Stomach (tissue), 9 donors: Measurements from ENCODE around the gene EEF1A1. TPM values are rescaled to one million over a fixed set of nuclear protein-coding genes. Genes with fewer than 3 reads are reported as not detected.
"Not testable (repeated sequence)": the region's sequence is repeated elsewhere in the genome, so short reads cannot be mapped to it uniquely, and the experiment has no call there.

Source experiments
- DNase-seq, 2 donors: peaks; one replicate each; pipeline versions ENCODE4 v3.0.0 to v3.0.0-alpha.2; 2013 to 2019
- H3K27ac ChIP-seq, 5 donors: fragments of 200-600 bp in 4 of 5; sonication (generic) in 4 of 5; one replicate each; pipeline ENCODE4 v1.5.1; 2013 to 2019; ENCODE audit warnings: mild to moderate bottlenecking in 1 of 5, moderate library complexity in 1 of 5
- H3K27me3 ChIP-seq, 3 donors: fragments of 200-600 bp; sonication (generic); one replicate each; pipeline ENCODE4 v1.5.1; 2017 to 2019; ENCODE audit warnings: mixed run types in 1 of 3
- H3K36me3 ChIP-seq, 4 donors: fragments of 200-600 bp; sonication (generic); 1 replicate in 3 of 4; 2 replicates in 1 of 4; pipeline ENCODE4 v1.5.1; 2016 to 2019
- H3K4me1 ChIP-seq, 4 donors: fragments of 200-600 bp; sonication (generic); one replicate each; pipeline ENCODE4 v1.5.1; 2016 to 2019
- H3K4me3 ChIP-seq, 4 donors: fragments of 200-600 bp; sonication (generic) in 3 of 4; one replicate each; pipeline ENCODE4 v1.5.1; 2016 to 2019; ENCODE audit warnings: mild to moderate bottlenecking in 1 of 4
- H3K9me3 ChIP-seq, 4 donors: fragments of 200-600 bp; sonication (generic); one replicate each; pipeline ENCODE4 v1.5.1; 2016 to 2019
- EP300 ChIP-seq: sonication (generic); formaldehyde crosslinking; IDR thresholded peaks from one replicate; pipeline ENCODE4 v1.6.1; 2017; ENCODE audit warnings: antibody characterized with exemption
- POLR2A ChIP-seq, 4 donors: fragments of 450-650 bp; IDR thresholded peaks; one replicate each; pipeline ENCODE4 v1.6.1; 2016; ENCODE audit warnings: antibody characterized with exemption in 4 of 4, control low read depth in 2 of 4, mild to moderate bottlenecking in 1 of 4, moderate library complexity in 1 of 4
- POLR2AphosphoS5 ChIP-seq, 3 donors: sonication (generic); formaldehyde crosslinking; IDR thresholded peaks; one replicate each; pipeline ENCODE4 v1.6.1; 2016; ENCODE audit warnings: antibody characterized with exemption in 3 of 3
- WGBS, 5 donors: extraction: QIAGEN DNeasy Blood & Tissue Kit in 3 of 5; methylation state at CpG; one replicate each; pipeline versions ENCODE4 v1.1.5 to v1.1.7; 2013 to 2018; 5-methylcytosine and 5-hydroxymethylcytosine counted together
- intact Hi-C: fragments of 100-400 bp; cut with DNase I; formaldehyde crosslinking; loops from one replicate; pipeline ENCODE4 v1.15.1; 2023; ENCODE audit warnings: low total_unique reads
- polyA plus RNA-seq, 3 donors: library from polyadenylated mRNA; stranded (reverse); fragments of 200-250 nt; gene quantifications; one replicate each; pipeline ENCODE4 v1.2.3, GENCODE V29; 2013
- total RNA-seq, 5 donors: library from RNA; depleted of rRNA; stranded (reverse); fragments of >200 nt; gene quantifications; one replicate each; pipeline versions ENCODE4 v1.1.0 to v1.2.3, GENCODE V29; 2014 to 2016
- TF ChIP-seq, protein P1 (sequence below), 7 experiments: fragments of 450-650 bp in 4 of 7; fragments of 200-600 bp in 3 of 7; sonication (generic) in 3 of 7; IDR thresholded peaks; one replicate each; pipeline ENCODE4 v1.5.1; 2016 to 2019; ENCODE audit warnings: antibody characterized with exemption in 7 of 7, control low read depth in 2 of 7, mild to moderate bottlenecking in 1 of 7
- donor health status: healthy with polysubstance abuse.
- donor health status: Bipolar disorder and iron deficiency.
- donor health status: healthy.

Gene EEF1A1
- total and polyA plus RNA-seq, 8 donors, result 3,004 to 19,399 (median 7,868) TPM

DNA sequence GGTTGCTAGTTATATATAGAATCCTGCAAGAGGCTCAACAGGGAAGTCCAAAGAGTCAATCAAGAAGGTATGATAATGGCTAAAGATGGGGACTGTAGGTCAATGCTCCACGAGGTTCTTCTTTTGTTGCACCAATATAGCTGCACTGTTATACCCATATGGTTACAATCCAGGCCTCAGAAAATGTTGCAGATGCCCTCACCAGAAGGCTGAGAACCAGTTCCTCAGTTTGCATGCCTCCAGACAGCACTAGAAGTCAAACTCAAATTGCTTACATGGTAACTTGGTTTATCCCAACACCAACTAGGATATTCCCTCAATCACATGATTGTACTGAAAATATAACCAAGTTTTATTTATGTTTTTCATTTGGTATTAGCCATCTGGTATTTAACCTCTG, 12.1 kb downstream of the EEF1A1 start:
- WGBS, 5 donors, result 39 to 53% (median 48%) methylated on average over 1 of the region's 1 CpG
- Histone ChIP-seq H3K27me3 (no peaks in the 10 kb centered on the region), H3K4me1 (no peaks in the 10 kb centered on the region), H3K9me3 (no peaks in the 10 kb centered on the region), H3K36me3 (peaks cover 0 to 19% (median 12%) of the 10 kb centered on the region in 4 donors), H3K4me3 (no peak overlapping the region), H3K27ac (no peak overlapping the region)
- TF ChIP-seq, protein P1, sequence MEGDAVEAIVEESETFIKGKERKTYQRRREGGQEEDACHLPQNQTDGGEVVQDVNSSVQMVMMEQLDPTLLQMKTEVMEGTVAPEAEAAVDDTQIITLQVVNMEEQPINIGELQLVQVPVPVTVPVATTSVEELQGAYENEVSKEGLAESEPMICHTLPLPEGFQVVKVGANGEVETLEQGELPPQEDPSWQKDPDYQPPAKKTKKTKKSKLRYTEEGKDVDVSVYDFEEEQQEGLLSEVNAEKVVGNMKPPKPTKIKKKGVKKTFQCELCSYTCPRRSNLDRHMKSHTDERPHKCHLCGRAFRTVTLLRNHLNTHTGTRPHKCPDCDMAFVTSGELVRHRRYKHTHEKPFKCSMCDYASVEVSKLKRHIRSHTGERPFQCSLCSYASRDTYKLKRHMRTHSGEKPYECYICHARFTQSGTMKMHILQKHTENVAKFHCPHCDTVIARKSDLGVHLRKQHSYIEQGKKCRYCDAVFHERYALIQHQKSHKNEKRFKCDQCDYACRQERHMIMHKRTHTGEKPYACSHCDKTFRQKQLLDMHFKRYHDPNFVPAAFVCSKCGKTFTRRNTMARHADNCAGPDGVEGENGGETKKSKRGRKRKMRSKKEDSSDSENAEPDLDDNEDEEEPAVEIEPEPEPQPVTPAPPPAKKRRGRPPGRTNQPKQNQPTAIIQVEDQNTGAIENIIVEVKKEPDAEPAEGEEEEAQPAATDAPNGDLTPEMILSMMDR (IDR thresholded peaks at IDR 0.05), result no peak
- TF ChIP-seq POLR2AphosphoS5 (IDR thresholded peaks at IDR 0.05) (no peak), EP300 (no peak), POLR2A (IDR thresholded peaks at IDR 0.05) (no peak)
- intact Hi-C loops, result no loop called here
- DNase-seq, result no peak

DNA sequence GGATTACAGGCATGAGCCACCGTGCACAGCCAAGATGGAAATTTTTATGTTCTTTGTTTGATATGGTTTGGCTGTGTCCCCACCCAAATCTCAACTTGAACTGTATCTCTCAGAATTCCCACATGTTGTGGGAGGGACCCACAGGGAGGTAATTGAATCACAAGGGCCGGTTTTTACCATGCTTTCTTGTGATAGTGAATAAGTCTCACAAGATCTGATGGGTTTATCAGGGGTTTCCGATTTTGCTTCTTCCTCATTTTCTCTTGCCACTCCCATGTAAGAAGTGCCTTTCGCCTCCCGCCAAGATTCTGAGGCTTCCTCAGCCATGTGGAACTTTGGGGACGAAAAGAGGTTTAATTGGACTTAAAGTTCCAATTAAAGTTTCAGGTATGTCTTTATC, 14.6 kb downstream of the EEF1A1 start:
- DNase-seq, result no peak
- Histone ChIP-seq H3K36me3 (peaks cover 5 to 39% (median 35%) of the 10 kb centered on the region in 4 donors), H3K4me1 (no peaks in the 10 kb centered on the region), H3K9me3 (no peaks in the 10 kb centered on the region), H3K27ac (no peak overlapping the region), H3K4me3 (no peak overlapping the region), H3K27me3 (no peaks in the 10 kb centered on the region)
- 86 to 89% (median 86%) methylated on average over 6 of the region's 6 CpGs for WGBS, 5 donors
- no peak for TF ChIP-seq POLR2AphosphoS5 (IDR thresholded peaks at IDR 0.05)
- no peak for TF ChIP-seq POLR2A (IDR thresholded peaks at IDR 0.05)
- no peak for TF ChIP-seq EP300
- TF ChIP-seq, protein P1 (IDR thresholded peaks at IDR 0.05), result no peak
- intact Hi-C loops, result no loop called here

DNA sequence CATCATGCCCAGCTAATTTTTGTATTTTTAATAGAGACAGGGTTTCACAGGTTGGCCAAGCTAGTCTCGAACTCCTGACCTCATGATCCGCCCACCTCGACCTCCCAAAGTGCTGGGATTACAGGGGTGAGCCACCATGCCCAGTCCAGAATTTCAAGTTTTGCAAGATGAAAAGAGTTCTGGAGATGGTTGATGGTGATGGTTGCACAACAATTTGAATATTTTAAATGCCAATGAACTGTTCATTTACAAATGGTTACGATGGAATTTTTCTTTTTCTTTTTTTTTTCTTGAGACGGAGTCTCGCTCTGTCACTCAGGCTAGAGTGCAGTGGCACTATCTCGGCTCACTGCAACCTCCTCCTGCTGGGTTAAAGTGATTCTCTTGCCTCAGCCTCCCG, 15.1 kb downstream of the EEF1A1 start:
- DNase-seq, H3K27ac ChIP-seq, intact Hi-C loops, H3K27me3 ChIP-seq, H3K9me3 ChIP-seq, H3K4me1 ChIP-seq, H3K4me3 ChIP-seq: not testable (repeated sequence)
- peaks cover 10 to 44% (median 41%) of the 10 kb centered on the region in 4 donors for H3K36me3 ChIP-seq
- 95 to 99% (median 96%) methylated on average over 8 of the region's 8 CpGs for WGBS, 5 donors

DNA sequence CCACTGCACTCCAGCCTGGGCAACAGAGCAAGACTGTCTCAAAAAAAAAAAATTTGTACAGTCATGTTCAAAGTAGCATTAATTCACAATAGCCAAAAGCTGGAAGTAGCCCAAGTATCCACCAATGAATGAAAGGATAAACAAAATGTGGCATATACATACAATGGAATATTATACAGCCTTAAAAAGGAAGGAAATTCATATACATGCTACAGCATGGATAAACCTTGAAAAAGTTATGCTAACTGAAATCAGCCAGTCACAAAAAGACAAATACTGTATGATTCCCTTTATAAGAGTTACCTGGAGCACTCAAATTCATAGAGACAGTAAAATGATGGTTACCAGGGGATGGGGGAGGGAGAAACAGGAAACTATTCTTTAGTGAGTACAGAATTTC, 15.7 kb downstream of the EEF1A1 start:
- intact Hi-C loops, result no loop called here
- no peaks in the 10 kb centered on the region for H3K9me3 ChIP-seq
- TF ChIP-seq POLR2A (IDR thresholded peaks at IDR 0.05), result no peak
- no peak for TF ChIP-seq EP300
- TF ChIP-seq, protein P1 (IDR thresholded peaks at IDR 0.05), result no peak
- TF ChIP-seq POLR2AphosphoS5 (IDR thresholded peaks at IDR 0.05), result no peak

DNA sequence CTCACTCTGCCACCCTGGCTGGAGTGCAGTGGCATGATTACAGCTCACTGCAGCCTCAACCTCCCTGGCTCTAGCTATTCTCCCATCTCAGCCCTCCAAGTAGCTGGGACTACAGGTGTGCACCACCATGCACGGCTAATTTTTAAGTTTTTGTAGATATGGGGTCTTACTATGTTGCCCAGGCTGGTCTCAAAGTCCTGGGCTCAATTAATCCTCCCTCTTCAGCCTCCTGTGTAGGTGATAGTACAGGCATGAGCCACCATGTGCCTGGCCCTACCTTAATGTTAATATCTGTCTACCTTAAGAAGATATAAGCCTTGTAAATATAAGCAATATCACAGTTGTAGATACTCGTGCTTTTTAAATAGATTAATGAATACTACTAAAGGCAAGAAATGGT, 16.7 kb downstream of the EEF1A1 start:
- Histone ChIP-seq H3K4me3 (no peak overlapping the region), H3K9me3 (no peaks in the 10 kb centered on the region), H3K27me3 (no peaks in the 10 kb centered on the region), H3K4me1 (no peaks in the 10 kb centered on the region), H3K36me3 (peaks cover 17 to 60% (median 56%) of the 10 kb centered on the region in 4 donors), H3K27ac (no peak overlapping the region)
- no peak for DNase-seq
- intact Hi-C loops, result no loop called here
- TF ChIP-seq, protein P1 (IDR thresholded peaks at IDR 0.05), result no peak
- TF ChIP-seq POLR2A (IDR thresholded peaks at IDR 0.05), result no peak
- TF ChIP-seq POLR2AphosphoS5 (IDR thresholded peaks at IDR 0.05), result no peak
- TF ChIP-seq EP300, result no peak
- 74 to 84% (median 77%) methylated on average over 2 of the region's 2 CpGs for WGBS, 5 donors

More for the DNA sequence above, 15.7 kb downstream of the EEF1A1 start:
- Histone ChIP-seq H3K4me1 (no peaks in the 10 kb centered on the region), H3K4me3 (no peak overlapping the region), H3K36me3 (peaks cover 10 to 50% (median 46%) of the 10 kb centered on the region in 4 donors), H3K27me3 (no peaks in the 10 kb centered on the region), H3K27ac (no peak overlapping the region)
- no peak for DNase-seq
